A673 (cell line): ENCODE results near the gene IDS. TPM values are rescaled to one million over a fixed set of nuclear protein-coding genes. Genes with fewer than 3 reads are reported as not detected.

Source experiments
- BruUV-seq: library from RNA; stranded (reverse); fragments of 400-500 nt; replicated peaks from 2 replicates; lab custom pipeline; 2021; lab: Mats Ljungman, UMichigan
- CTCF ChIA-PET: fragments of 300-600 bp; sonication (Branson Sonifier 250); formaldehyde crosslinking; loops from one replicate; lab custom pipeline; 2022; ENCODE audit warnings: antibody characterized with exemption; lab: Charles Lee
- POLR2A ChIA-PET: fragments of 300-600 bp; sonication (Branson Sonifier 250); formaldehyde crosslinking; loops from one replicate; lab custom pipeline; 2022; ENCODE audit warnings: antibody characterized with exemption; ENCODE audit not compliant: low non-redundant PET; lab: Charles Lee
- DNase-seq: peaks from one replicate; pipeline ENCODE4 v3.0.0-alpha.2; 2015; ENCODE audit warnings: low spot score
- H3K27ac ChIP-seq: fragments of 200-600 bp; sonication (generic); 2 replicates; pipeline ENCODE4 v1.5.1; 2016; ENCODE audit warnings: mixed run types, low read depth, mild to moderate bottlenecking, mixed read lengths, antibody characterized with exemption, low read length; ENCODE audit not compliant: poor library complexity, severe bottlenecking
- H3K27me3 ChIP-seq: fragments of 200-600 bp; sonication (generic); replicated peaks from 2 replicates; pipeline ENCODE4 v1.6.1; 2017; ENCODE audit warnings: mixed run types, low read depth, mild to moderate bottlenecking, mixed read lengths, antibody characterized with exemption, low read length; ENCODE audit not compliant: insufficient read depth, poor library complexity
- H3K36me3 ChIP-seq: fragments of 200-600 bp; sonication (generic); 2 replicates; pipeline ENCODE4 v1.6.1; 2016; ENCODE audit warnings: mixed run types, mild to moderate bottlenecking, mixed read lengths, antibody characterized with exemption, low read length; ENCODE audit not compliant: insufficient read depth, poor library complexity, severe bottlenecking
- H3K4me1 ChIP-seq: fragments of 200-600 bp; sonication (generic); 2 replicates; pipeline ENCODE4 v1.6.1; 2017; ENCODE audit warnings: mixed run types, mild to moderate bottlenecking, mixed read lengths, antibody characterized with exemption, low read length; ENCODE audit not compliant: insufficient read depth, poor library complexity, severe bottlenecking
- H3K4me3 ChIP-seq: fragments of 200-600 bp; sonication (generic); 2 replicates; pipeline ENCODE4 v1.5.1; 2016; ENCODE audit warnings: low read depth, mixed run types, mild to moderate bottlenecking, mixed read lengths, low read length; ENCODE audit not compliant: poor library complexity, severe bottlenecking
- H3K9me3 ChIP-seq: fragments of 200-600 bp; sonication (generic); 2 replicates; pipeline ENCODE4 v1.6.1; 2016; ENCODE audit warnings: mixed run types, low read depth, mild to moderate bottlenecking, mixed read lengths, antibody characterized with exemption, low read length; ENCODE audit not compliant: poor library complexity, severe bottlenecking
- CTCF ChIP-seq: fragments of 300-800, 200-600 bp; sonication (generic); conservative IDR thresholded peaks from 2 replicates; pipeline ENCODE4 v1.5.1; 2017; ENCODE audit warnings: low read depth, mild to moderate bottlenecking, antibody characterized with exemption, low read length, moderate library complexity, mixed read lengths
- EZH2 ChIP-seq: fragments of 200-600 bp; sonication (generic); IDR thresholded peaks from 2 replicates; pipeline ENCODE4 v1.6.1; 2017; ENCODE audit warnings: borderline replicate concordance, low read depth, mild to moderate bottlenecking, mixed read lengths, antibody characterized with exemption, low read length; ENCODE audit not compliant: poor library complexity, severe bottlenecking
- intact Hi-C: fragments of 100-400 bp; cut with micrococcal nuclease; formaldehyde crosslinking; loops from one replicate; pipeline ENCODE4 v1.10.0; 2022; ENCODE audit not compliant: unreplicated experiment
- total RNA-seq: library from RNA; stranded (reverse); gene quantifications from 2 replicates; pipeline ENCODE4 v1.2.3, GENCODE V29; 2021

IDS gene
- total RNA-seq, 1 experiment from 2014 or later = 50.7 TPM

- no peaks in the 10 kb centered on the region for H3K36me3 ChIP-seq
- H3K27ac ChIP-seq = no peak overlapping the region
- DNase-seq = no peak
- no peaks in the 10 kb centered on the region for H3K4me1 ChIP-seq
- H3K4me3 ChIP-seq = no peak overlapping the region
- intact Hi-C loops = no loop called here
- CTCF ChIA-PET = no interaction called here
- no peaks in the 10 kb centered on the region for H3K27me3 ChIP-seq
- no peaks in the 10 kb centered on the region for H3K9me3 ChIP-seq
- BruUV-seq = no TSS peak
- POLR2A ChIA-PET = no interaction called here
- TF ChIP-seq CTCF (no peak), EZH2 (no peak)
Measured at GRCh38 chrX:149433051-149433450, 72.1 kb downstream of the IDS start.

Other genes with a start within 250 kb of the IDS start
- gene EOLA1, start 35.7 kb upstream of the IDS start, total RNA-seq = 13.8 and 15.3 TPM in 2 replicates
- gene HSFX3, start 44.6 kb upstream of the IDS start, total RNA-seq = not detected in 2 replicates
- gene MAGEA9B, start 82.2 kb upstream of the IDS start, total RNA-seq = not detected in 2 replicates
- gene HSFX2, start 90.0 kb upstream of the IDS start, total RNA-seq = not detected in 2 replicates
- 18.4 and 23.6 TPM in 2 replicates for gene TMEM185A, start 126.5 kb upstream of the IDS start, total RNA-seq
- not detected in 2 replicates for gene MAGEA11, start 206.8 kb upstream of the IDS start, total RNA-seq